COR-L47 (cell line): ENCODE results near the gene CLVS2.

Experiments
- DNase-seq: peaks from one replicate; lab custom pipeline; 2025; lab: John Stamatoyannopoulos, UW

Gene CLVS2

DNA sequence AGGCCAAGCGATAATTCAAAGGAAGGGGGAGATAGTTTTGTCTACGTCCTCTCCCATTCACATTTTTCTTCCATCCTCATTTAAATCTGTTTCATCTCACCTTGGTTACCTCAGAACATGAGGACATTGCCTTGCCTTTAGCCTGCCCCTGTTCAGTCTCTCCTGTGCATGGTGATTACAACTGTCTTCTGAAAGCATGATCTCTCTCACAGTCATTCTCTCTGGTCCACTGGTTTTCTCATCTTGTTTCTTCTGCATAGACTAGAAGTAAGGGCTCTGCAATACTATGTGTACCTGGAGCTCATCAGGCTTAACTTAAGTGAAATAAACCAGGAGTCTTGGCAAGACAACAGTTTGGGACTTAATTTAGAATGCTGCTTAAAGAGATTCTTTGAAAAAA, 31.4 kb downstream of the CLVS2 start:
- no peak for DNase-seq

DNA sequence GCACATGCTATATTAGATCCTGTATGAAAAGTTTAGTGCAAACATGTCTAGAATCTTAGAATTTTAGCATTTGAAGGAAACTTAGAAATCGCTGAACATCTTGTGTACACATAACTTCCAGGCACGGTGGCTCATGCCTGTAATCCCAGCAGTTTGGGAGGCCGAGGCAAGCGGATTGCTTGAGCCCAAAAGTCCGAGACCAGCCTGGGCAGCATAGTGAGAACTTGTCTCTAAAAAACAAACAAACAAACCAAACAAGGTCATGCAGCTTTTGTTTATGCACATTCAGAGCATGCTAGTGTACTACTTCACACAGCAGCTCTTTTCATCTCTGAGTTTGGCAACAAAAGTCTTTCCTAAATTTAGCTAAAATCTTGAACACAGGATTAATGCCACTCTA, 32.2 kb downstream of the CLVS2 start:
- DNase-seq, result no peak

DNA sequence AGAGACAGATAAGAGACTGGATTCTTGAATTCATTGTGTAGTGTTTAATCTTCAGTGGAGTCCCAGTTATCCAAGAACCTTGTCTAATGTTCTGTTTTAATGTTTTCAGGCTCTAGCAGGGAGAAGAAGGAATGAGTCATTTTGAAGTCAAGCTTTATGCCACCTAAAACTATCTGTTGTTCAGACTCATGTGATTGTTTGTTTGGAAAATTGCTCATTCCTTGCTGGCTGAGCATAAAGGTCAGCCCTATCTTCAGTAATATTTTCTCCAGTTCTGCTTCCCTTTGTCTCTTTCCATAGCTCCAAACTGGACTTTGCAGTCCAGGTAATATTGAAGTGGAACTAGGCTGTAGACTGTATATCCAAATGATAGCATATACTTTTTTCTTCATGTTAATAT, 34.2 kb downstream of the CLVS2 start:
- no peak for DNase-seq

DNA sequence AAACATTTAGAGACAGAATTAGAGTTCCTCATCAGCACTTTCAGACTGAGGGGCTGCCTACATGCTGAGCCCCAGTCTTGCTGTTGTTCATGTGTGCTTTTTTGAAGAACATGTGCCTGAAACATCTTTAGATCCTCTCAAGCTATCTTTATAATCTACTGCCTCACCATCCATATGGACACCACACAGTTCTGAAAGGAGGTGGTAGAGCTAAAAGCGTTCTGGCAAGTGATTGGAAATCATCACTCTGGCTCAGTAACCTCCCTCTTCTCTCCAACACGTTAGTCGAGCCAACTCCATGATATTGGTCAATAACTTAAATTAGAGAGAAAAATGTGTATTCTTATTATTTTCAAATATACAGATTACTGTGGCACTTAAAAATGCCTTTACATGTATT, 40.6 kb downstream of the CLVS2 start:
- no peak for DNase-seq

DNA sequence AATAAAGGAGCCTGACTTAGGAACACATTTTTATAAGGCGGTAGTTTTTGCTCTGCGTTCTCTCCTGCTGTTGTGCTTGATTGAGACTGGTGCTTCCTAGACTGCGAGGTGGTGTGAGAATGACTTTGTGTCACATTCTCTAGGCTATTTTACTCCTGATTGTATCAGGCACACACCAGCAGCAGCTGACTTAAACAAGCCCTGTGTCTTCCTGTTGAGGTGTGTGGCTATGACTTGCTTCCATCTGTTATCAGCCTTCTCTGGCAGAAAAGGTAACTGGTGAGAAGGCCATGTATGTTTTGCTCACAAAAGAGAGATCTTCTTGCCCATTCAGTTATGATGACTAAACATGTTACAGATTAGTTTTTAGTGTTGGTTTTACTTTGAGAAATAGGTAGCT, 43.4 kb downstream of the CLVS2 start:
- no peak for DNase-seq

DNA sequence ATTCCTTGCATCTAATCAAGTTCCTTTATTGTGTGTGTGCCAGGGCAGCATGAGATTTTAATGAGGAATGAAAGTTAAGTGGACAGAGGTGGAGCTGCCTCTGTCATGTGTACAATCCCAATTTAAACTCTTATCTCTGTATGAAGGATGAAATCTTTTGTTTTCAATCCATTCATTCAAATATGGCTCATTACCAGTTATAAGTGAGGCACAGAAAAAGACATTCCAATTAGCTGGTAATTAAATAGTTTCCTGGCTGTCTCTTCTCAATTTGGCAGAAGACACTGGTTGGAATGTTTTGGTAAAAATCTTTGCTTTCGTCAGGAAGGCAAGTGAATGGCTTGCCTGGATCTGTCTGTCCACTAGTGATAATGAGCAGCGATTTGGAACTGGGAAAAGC, 46.4 kb downstream of the CLVS2 start:
- DNase-seq, result no peak

DNA sequence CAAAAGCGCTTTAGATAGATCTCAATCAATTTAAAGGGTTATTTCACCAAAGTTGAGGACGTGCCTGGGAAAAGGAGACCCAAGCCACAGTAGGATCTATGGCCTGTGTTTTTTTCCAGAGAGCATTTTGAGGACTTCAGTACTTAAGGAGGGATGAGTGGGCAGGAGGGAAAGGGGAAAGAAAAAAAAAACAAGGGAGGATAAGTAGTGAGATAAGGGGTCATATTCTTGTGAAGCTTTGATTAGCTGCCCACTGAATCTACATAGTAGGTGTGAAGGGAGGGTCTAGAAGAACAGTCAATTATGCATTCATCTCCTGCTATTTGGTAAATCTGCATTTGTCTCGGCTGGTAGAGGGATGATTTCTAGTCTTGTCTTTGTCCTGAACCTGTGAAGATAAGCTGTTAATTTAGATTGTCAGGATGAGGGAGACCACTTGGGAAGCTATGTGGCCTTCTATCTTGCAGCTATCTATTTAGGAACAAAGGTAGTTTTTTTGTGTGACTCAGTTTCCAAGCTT, 48.4 kb downstream of the CLVS2 start:
- no peak for DNase-seq

DNA sequence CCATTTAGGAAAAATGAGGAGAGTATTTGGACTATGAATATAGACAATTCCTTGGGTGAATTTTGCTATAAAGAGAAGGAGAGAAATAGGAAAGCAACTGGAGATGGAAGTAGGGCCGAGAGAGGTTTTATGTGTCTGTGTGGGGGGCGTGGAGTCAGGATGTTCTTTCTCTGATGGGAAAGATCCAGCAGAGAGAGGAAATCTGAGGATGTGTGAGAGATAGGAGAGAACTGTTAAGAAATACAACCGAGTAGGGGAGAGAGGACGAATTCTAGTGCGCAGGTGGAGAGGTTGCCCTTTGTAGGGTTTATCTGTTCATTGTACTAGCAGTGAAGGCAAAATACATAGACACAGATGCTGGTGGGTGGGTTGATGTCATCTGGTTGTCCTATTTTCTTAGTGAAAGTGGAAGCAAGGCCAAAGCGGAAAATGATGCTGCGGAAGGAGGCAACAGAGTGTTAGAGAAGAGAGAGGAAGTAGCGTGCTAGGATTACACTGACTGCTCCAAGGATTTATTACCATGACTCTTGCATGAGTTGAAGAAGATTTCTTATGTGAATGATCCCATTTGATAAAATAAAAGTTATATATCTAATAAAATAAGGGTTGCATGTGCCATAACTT, 57.7 kb downstream of the CLVS2 start:
- DNase-seq, result no peak

DNA sequence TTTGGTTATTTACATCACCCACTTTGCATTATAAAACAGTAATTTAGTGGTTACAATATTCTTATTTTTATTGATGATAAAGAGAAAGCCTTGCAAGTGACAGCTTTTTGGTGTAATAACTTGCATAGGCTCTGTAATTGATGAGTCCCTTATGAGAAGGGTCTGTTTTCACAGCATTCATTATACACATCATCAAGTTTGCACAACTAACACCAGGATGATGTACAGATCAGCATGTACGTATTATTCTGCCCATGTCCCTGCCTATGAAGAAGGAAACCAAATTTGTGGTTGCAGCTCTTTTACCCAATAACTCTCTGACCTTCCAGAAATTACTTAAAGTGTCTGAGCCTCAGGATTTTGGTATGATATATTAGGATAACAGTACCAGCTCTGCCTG, 59.2 kb downstream of the CLVS2 start:
- no peak for DNase-seq

DNA sequence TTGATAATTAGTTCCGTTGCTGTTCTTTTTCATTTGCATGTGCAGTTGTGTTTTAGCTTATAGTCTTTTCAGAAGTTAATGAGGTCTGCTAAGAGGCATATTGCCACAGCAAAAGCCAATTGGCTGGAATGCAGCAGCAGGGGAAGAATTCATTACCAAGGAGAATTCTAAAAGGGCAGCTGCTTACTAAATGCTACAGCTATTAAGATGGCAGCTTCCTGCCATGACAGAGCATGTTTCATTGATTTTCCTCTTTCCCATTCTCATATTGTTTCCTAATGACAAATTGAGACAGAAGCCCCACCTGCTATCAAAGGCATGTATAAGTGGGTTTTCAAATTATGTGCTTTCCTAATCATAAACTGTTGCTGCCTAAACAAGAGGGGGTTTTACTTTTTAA, 66.6 kb downstream of the CLVS2 start:
- DNase-seq, result no peak

DNA sequence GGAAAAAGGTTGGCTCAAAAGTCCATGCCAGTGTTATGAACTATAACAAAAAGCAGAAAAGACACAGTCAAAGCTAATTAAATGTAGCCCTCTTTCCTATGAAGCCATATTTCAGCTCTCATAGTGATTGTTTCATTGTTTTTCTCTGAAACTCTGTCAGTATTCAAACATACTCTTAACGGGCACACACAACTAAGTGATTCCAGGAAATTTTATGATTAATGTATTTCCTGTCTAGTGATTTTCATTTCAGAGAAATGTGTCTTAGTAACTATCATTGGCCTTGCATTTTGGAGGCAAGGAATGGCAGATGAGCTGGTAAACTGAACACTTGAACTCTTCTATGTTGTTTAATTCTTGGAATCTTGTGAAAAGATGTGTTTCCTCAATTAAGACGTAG, 68.0 kb downstream of the CLVS2 start:
- DNase-seq, result no peak

DNA sequence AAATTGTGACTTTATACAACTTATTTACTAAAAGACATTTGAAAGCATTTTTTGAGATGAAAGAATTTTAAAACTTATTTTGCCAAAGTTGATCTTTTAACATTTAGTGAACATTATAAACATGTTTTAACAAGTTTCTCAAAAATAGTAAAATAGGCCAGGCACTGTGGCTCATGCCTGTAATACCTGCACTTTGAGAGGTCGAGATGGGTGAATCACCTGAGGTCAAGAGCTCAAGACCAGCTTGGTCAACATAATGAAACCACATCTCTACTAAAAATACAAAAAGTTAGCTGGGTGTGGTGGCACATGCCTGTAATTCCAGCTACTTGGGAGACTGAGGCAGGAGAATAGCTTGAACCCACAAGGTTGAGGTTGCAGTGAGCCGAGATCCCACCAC, 78.6 kb downstream of the CLVS2 start:
- no peak for DNase-seq

DNA sequence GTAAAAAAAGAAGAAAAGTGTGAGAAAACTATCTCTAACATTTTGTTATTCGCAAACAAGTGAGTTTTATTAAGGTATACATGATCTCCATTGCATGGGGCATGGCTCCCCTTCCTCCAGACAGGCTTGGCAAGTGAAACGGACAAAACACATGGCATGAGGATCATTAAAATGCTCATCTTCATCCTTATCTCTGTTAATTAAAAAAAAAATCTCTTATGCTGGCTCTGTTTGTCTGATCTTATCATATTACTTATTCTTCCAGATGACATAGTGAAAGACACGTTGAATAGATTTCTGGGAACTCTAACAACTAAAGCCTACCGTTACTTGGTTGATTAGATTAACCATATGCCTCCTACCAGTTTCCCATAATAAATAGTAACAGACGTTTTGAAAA, 89.4 kb downstream of the CLVS2 start:
- DNase-seq, result no peak

DNA sequence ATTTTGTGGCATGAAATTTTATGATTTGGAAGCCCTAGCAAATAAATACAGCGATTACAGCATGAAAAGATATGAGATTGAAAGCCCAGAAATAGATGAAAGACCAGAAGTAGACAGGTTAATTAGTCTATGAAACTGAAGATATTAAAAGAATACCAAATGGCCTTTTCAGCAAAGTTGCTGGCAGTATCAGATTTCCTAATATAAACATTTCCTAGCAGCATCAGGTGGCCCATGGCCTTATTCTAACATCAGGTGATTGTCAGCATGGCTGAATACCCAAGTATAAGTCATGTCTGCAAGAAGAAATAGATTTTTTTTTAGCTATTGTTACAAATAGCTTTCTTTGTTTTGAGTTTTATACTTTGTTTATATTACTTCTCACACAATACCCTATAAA, 93.2 kb downstream of the CLVS2 start:
- no peak for DNase-seq

DNA sequence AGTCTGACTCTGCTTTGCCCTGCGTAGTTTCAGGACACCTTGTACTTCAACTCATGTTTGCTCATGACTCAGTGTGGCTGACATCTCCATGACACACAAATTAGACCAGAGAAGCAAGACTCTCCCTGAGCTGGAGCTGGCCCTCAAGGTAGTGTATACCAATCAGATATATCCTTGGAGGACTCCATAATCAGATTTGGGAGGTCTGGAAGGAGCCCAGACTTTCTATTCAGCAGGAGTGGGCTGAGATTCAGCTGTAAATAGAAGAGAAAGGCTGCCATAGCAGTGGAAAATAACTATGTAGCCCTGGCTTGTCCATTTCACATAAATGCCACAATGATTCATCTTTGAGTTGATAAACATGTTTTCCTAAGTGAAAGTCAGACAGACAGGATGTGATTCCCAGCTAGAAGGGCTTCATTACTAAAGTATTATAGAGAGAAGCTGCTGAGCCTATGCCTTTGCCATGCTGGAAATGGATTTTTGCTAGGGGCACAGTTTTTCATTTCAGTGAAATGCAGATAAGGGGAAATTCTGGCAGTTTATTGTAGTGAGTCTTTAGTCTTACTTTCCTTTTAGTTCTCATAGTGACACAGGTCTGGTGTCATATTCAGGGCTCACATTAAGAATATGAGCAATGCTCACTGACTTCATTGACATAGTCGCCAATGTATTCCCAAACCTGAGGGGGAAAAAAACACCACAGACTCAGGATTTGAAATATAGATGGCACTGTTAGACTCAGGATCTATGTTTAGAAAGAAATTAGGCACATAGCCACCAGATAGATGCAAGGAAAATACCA, 95.3 kb downstream of the CLVS2 start:
- no peak for DNase-seq

DNA sequence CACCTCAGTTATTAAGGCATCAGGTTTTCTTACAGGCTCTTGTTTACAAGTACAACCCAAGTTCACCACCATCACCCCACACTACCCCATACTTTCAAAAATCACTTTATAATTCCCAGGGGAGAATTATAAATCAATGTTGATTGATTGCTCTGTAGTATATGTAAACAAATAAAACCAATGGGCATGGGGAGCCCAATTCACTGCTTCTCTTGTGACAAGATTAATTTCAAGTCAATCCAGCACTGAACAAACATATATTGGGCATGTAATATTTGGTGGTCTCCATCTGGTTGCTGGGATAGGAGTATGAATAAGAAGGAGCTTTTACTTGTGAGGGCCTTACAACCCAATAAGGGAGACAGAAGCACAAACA, 95.8 kb downstream of the CLVS2 start:
- no peak for DNase-seq

DNA sequence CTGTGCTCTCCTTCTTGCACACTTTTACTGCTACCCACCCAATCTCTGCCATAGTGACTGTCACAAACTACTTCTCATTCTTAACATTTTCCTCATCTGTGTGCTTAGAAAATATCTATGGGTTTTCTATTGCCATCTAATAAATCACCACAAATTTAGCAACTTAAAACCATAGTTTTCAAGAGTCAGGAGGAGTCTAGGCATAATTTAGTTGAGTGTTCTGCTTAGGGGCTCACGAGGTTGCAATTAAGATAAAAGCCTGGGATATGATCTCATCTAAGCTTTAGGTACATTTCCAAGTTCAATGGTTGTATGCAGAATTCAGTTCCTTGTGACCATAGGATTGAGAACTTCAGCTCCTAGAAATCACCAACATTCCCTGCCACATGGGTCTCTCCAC, 98.8 kb downstream of the CLVS2 start:
- DNase-seq, result no peak

DNA sequence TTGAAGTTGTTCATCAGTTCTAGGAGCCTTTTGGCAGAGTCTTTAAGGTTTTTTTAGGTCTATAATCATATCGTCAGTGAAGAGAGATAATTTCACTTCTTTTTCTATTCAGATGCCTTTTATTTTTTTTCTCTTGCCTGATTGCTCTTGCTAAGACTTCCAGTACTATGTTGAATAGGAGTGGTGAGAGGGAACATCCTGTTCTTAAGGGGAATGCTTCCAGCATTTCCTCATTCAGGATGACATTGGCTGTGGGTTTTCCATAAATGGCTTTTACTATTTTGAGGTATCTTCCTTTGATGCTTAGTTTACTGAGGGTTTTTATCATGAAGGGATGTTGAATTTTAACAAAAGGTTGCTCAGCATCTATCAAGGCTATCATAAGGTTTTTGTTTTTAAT, 109.5 kb downstream of the CLVS2 start:
- DNase-seq, result no peak

DNA sequence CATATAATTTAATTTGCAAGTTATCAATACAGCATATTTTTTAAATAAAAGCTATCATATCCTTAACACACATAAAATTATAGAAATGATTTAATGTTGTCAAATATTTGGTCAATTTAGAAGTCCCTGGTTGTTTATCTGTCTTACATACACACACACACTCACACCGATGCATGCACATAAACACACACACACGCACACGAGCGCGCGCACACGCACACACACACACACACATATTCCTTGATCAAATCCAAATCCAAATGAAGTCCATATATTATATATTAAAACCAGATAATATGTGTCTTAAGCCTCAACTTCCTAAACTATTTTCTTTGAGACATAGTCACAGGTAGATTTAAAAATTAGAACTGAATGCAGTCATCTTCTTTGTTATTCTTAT, 120.3 kb downstream of the CLVS2 start:
- no peak for DNase-seq

DNA sequence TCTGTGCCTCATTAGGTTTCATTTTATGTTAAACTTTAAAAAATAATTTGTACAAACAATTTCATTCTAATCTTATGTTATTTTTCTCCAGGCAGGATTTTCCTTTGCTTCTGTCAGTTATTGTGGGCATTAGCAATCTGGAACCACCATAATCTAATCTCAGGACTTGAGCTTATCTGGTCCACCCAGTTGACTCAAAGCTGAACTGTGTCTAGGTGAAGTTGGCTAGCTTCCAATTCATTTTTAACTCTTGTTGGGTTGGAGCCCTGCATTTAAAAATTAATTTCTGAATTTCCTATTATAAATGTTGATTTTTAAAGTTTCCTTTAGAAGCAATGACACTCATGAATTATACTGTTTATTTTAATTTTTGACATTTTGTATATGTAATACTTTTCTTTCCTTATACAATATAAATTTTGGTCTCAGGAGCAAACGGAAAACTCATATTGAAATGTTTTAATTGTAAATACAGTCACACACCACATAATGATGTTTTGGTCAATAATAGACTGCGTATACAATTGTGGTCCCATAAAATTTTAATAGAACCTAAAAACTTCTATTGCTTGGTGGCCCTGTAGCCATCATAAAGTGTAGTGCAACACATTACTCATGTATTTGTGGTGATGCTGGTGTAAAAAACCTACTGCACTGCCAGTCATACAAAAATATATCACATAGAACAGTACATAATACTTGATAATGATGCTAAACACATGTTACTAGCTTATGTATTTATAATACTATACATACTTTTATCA, 121.3 kb downstream of the CLVS2 start:
- DNase-seq, result no peak

DNA sequence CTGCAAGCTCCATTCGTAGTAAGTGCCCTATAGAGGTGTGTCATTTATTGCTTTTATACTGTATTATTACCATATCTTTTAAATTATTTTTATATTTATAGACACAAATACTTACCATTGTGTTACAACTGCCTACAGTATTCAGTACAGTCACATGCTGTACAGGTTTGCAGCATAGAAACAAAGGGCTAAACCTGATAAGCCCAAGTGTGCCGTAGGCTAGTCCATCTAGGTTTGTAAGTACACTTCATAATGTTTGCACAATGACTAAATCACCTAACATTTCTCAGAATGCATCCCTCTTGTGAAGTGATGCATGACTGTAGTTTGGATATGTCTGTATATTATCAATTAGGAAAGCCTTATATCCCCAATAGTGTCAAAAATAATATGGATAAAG, 122.8 kb downstream of the CLVS2 start:
- DNase-seq, result no peak
